B cell (primary cell): ENCODE results near the gene CHRD.

Source experiments
- EZH2 ChIP-seq: IDR thresholded peaks from 2 replicates; pipeline ENCODE4 v1.6.1; 2012; ENCODE audit warnings: borderline replicate concordance, low read depth, mild to moderate bottlenecking, moderate library complexity, low read length; ENCODE audit not compliant: insufficient read depth, poor library complexity, severe bottlenecking
- TF ChIP-seq, protein P1 (sequence below): fragments of 200-600 bp; IDR thresholded peaks from one replicate; pipeline ENCODE4 v1.8.0; 2022; ENCODE audit warnings: antibody characterized with exemption, mild to moderate bottlenecking

DNA sequence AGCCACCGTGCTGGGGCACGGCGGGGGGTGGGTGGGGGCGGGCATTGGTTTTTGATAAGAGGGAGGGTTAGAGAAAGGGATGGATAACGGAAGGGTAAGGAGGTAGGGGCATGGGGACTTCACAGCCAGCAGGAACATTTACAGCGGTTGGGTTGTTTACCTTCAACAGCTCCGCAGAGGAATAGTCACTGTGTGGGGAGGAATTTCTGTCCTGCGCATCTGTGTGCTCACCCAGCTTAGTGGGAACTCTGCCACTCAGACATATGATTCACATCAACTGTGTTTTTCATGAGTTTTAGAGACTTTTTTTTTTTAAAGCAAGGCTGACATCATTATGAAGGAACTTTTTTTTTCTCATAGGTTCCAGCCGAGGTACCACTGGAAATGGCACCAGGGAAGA is 19.6 kb downstream of the CHRD start:
- TF ChIP-seq, protein P1, sequence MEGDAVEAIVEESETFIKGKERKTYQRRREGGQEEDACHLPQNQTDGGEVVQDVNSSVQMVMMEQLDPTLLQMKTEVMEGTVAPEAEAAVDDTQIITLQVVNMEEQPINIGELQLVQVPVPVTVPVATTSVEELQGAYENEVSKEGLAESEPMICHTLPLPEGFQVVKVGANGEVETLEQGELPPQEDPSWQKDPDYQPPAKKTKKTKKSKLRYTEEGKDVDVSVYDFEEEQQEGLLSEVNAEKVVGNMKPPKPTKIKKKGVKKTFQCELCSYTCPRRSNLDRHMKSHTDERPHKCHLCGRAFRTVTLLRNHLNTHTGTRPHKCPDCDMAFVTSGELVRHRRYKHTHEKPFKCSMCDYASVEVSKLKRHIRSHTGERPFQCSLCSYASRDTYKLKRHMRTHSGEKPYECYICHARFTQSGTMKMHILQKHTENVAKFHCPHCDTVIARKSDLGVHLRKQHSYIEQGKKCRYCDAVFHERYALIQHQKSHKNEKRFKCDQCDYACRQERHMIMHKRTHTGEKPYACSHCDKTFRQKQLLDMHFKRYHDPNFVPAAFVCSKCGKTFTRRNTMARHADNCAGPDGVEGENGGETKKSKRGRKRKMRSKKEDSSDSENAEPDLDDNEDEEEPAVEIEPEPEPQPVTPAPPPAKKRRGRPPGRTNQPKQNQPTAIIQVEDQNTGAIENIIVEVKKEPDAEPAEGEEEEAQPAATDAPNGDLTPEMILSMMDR = no peak
- no peak for TF ChIP-seq EZH2
